Stimulated activated CD4-positive, alpha-beta T cell treated with anti-CD3 and anti-CD28 coated beads, Interleukin-15, amount 100 ng/mL, for 24 hours (primary cell): ENCODE data around the gene MAPRE3.
A peak's percentile ranks its signal among the peaks of the same experiment; 100 is the strongest.

Experiments
- DNase-seq: peaks from one replicate; pipeline ENCODE4 v3.0.0-alpha.2; 2020

MAPRE3 gene

GRCh38 chr2:26986576-26986975, 16.1 kb downstream of the MAPRE3 start:
- DNase-seq: no peak

GRCh38 chr2:26988058-26988860, 17.8 kb downstream of the MAPRE3 start:
- no peak for DNase-seq

GRCh38 chr2:26989156-26989555, 18.7 kb downstream of the MAPRE3 start:
- no peak for DNase-seq

GRCh38 chr2:26991717-26992116, 21.3 kb downstream of the MAPRE3 start:
- no peak for DNase-seq

- DNase-seq: no peak
Observed at GRCh38 chr2:26993768-26994167, 23.3 kb downstream of the MAPRE3 start.

- no peak for DNase-seq
Observed at GRCh38 chr2:26994983-26995382, 24.5 kb downstream of the MAPRE3 start.

- DNase-seq: no peak
Observed at GRCh38 chr2:26997394-26997793, 27.0 kb downstream of the MAPRE3 start.

GRCh38 chr2:26998323-26998722, 27.9 kb downstream of the MAPRE3 start:
- no peak for DNase-seq

GRCh38 chr2:27000228-27000627, 29.8 kb downstream of the MAPRE3 start:
- no peak for DNase-seq

GRCh38 chr2:27000995-27001394, 30.6 kb downstream of the MAPRE3 start:
- no peak for DNase-seq

- DNase-seq: no peak
Observed at GRCh38 chr2:27001950-27002349, 31.5 kb downstream of the MAPRE3 start.

GRCh38 chr2:27003007-27003406, 32.6 kb downstream of the MAPRE3 start:
- DNase-seq: no peak

- DNase-seq: no peak
Observed at GRCh38 chr2:27003857-27004256, 33.4 kb downstream of the MAPRE3 start.

- DNase-seq: no peak
Observed at GRCh38 chr2:27006602-27007415, 36.4 kb downstream of the MAPRE3 start.

- no peak for DNase-seq
Observed at GRCh38 chr2:27007416-27008374, 37.3 kb downstream of the MAPRE3 start.

- no peak for DNase-seq
Observed at GRCh38 chr2:27008678-27009077, 38.2 kb downstream of the MAPRE3 start.

GRCh38 chr2:27009083-27009482, 38.6 kb downstream of the MAPRE3 start:
- DNase-seq: no peak

GRCh38 chr2:27009716-27010115, 39.3 kb downstream of the MAPRE3 start:
- DNase-seq: no peak

GRCh38 chr2:27010139-27010538, 39.7 kb downstream of the MAPRE3 start:
- DNase-seq: no peak

GRCh38 chr2:27013738-27014137, 43.3 kb downstream of the MAPRE3 start:
- DNase-seq: no peak

GRCh38 chr2:27014771-27015433, 44.5 kb downstream of the MAPRE3 start:
- DNase-seq: no peak

GRCh38 chr2:27016801-27017325, 46.4 kb downstream of the MAPRE3 start:
- DNase-seq: peak; percentile 63
